Suprapubic skin (tissue), 4 donors: ENCODE results near the gene ENO4.

Experiments used
- EP300 ChIP-seq: sonication (generic); formaldehyde crosslinking; IDR thresholded peaks from one replicate; pipeline ENCODE4 v1.6.1; 2017; ENCODE audit warnings: antibody characterized with exemption
- POLR2A ChIP-seq, 2 donors: fragments of 450-650 bp; IDR thresholded peaks; one replicate each; pipeline ENCODE4 v1.6.1; 2017; ENCODE audit warnings: antibody characterized with exemption in 2 of 2, mild to moderate bottlenecking in 2 of 2, moderate library complexity in 2 of 2
- POLR2AphosphoS5 ChIP-seq, 3 donors: sonication (generic); formaldehyde crosslinking; IDR thresholded peaks; one replicate each; pipeline ENCODE4 v1.6.1; 2017; ENCODE audit warnings: antibody characterized with exemption in 3 of 3
- TF ChIP-seq, protein P1 (sequence below), 2 donors: fragments of 200-600 bp in 1 of 2; fragments of 450-650 bp in 1 of 2; sonication (generic) in 1 of 2; IDR thresholded peaks; one replicate each; pipeline ENCODE4 v1.5.1; 2016 to 2019; ENCODE audit warnings: antibody characterized with exemption in 2 of 2, mild to moderate bottlenecking in 1 of 2, moderate library complexity in 1 of 2

DNA sequence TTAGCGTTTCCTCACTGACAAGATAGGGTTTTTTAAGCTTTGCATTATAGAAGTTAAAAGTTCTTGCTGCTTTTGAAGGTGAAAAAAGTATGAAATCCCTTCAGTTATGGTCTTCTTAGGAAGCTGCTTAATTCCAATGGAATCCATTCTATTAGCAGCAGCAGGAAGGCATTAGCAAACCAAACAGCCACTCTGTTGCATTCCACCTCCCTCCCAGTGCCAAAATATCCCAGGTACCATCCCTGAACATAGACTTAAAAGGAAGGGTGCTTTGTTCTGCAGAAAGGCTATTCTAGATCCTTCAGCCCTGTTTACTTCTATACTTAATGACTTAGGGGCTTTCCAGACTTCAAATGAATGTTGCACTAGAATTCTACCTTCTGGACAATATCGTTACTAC is 23.8 kb downstream of the ENO4 start:
- TF ChIP-seq POLR2A (IDR thresholded peaks at IDR 0.05) = no peak
- TF ChIP-seq, protein P1, sequence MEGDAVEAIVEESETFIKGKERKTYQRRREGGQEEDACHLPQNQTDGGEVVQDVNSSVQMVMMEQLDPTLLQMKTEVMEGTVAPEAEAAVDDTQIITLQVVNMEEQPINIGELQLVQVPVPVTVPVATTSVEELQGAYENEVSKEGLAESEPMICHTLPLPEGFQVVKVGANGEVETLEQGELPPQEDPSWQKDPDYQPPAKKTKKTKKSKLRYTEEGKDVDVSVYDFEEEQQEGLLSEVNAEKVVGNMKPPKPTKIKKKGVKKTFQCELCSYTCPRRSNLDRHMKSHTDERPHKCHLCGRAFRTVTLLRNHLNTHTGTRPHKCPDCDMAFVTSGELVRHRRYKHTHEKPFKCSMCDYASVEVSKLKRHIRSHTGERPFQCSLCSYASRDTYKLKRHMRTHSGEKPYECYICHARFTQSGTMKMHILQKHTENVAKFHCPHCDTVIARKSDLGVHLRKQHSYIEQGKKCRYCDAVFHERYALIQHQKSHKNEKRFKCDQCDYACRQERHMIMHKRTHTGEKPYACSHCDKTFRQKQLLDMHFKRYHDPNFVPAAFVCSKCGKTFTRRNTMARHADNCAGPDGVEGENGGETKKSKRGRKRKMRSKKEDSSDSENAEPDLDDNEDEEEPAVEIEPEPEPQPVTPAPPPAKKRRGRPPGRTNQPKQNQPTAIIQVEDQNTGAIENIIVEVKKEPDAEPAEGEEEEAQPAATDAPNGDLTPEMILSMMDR (IDR thresholded peaks at IDR 0.05) = no peak
- TF ChIP-seq EP300 = no peak
- no peak for TF ChIP-seq POLR2AphosphoS5 (IDR thresholded peaks at IDR 0.05)
